K562 (cell line): ENCODE measurements around the gene ASF1B.

Experiments used
- CHD1 ChIP-seq: fragments of 200-600 bp; sonication (generic); IDR thresholded peaks from one replicate; pipeline ENCODE4 v1.6.1; 2012; ENCODE audit warnings: mild to moderate bottlenecking, moderate library complexity, low read length, inconsistent platforms
- HCFC1 ChIP-seq: IDR thresholded peaks from 2 replicates; pipeline ENCODE4 v1.6.1; 2012; ENCODE audit warnings: low read depth, low read length, improper control_type of control experiment
- SIN3A ChIP-seq, 2 experiments: fragments of 150-350 bp in 1 of 2; IDR thresholded peaks; 2 replicates each; pipeline ENCODE4 v1.6.1; 2011 to 2016; ENCODE audit warnings: borderline replicate concordance in 2 of 2, low read depth in 2 of 2, low read length in 2 of 2, mild to moderate bottlenecking in 2 of 2, moderate library complexity in 2 of 2; ENCODE audit not compliant: control insufficient read depth in 1 of 2
- TARDBP ChIP-seq: fragments of 450-650 bp; IDR thresholded peaks from 2 replicates; pipeline ENCODE4 v1.6.1; 2016
- TEAD4 ChIP-seq, 2 experiments: sonication (generic) in 1 of 2; formaldehyde crosslinking in 1 of 2; IDR thresholded peaks; 2 replicates each; pipeline versions ENCODE4 v1.6.1 to v1.8.0; 2012 to 2022; ENCODE audit warnings: borderline replicate concordance in 1 of 2, inconsistent platforms in 1 of 2, low read length in 1 of 2, mild to moderate bottlenecking in 1 of 2, missing genetic modification reagents in 1 of 2
- TF ChIP-seq, protein P1 (sequence below): conservative IDR thresholded peaks from 2 replicates; pipeline ENCODE4 v1.6.1; 2011; ENCODE audit warnings: low read depth, mild to moderate bottlenecking, low read length; ENCODE audit not compliant: control insufficient read depth

DNA sequence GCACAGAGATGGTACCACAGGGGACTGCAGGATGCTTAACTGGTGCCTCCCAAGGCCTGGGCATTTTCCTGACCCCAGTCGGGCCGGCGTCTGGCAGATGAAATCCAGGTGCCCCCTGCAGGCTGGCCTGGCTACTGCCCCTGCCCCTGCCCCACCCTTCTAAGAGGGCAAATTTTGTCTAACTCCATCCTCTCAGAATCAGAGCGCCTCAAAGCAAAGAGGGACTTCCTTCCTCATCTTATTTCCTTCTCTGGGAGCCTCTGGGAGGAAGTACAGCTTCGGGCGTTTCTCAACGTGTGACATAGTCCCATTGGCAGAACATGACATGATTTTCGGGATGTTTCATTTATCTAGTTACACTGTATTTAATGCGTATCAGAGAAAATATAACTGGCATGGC, 21.5 kb downstream of the ASF1B start:
- no peak for TF ChIP-seq CHD1
- TF ChIP-seq TEAD4 (IDR thresholded peaks at IDR 0.05; ENCODE audit: low read length): no peak
- TF ChIP-seq TEAD4 (CRISPR knock-in tag; IDR thresholded peaks at IDR 0.05; ENCODE audit: borderline replicate concordance): no peak
- TF ChIP-seq, protein P1, sequence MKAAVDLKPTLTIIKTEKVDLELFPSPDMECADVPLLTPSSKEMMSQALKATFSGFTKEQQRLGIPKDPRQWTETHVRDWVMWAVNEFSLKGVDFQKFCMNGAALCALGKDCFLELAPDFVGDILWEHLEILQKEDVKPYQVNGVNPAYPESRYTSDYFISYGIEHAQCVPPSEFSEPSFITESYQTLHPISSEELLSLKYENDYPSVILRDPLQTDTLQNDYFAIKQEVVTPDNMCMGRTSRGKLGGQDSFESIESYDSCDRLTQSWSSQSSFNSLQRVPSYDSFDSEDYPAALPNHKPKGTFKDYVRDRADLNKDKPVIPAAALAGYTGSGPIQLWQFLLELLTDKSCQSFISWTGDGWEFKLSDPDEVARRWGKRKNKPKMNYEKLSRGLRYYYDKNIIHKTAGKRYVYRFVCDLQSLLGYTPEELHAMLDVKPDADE: no peak
- TF ChIP-seq HCFC1: no peak
- TF ChIP-seq TARDBP: no peak
- TF ChIP-seq SIN3A (IDR thresholded peaks at IDR 0.05; ENCODE audit: borderline replicate concordance in 2 of 2, control insufficient read depth in 1 of 2, low read depth in 2 of 2, low read length in 2 of 2): no peak
